DMS 273 treated with DMSO at 0.1 percent for 48 hours (cell line): ENCODE data around the gene RAVER1.

Source experiments
- DNase-seq: peaks from one replicate; lab custom pipeline; 2025; lab: John Stamatoyannopoulos, UW

Gene RAVER1

DNA sequence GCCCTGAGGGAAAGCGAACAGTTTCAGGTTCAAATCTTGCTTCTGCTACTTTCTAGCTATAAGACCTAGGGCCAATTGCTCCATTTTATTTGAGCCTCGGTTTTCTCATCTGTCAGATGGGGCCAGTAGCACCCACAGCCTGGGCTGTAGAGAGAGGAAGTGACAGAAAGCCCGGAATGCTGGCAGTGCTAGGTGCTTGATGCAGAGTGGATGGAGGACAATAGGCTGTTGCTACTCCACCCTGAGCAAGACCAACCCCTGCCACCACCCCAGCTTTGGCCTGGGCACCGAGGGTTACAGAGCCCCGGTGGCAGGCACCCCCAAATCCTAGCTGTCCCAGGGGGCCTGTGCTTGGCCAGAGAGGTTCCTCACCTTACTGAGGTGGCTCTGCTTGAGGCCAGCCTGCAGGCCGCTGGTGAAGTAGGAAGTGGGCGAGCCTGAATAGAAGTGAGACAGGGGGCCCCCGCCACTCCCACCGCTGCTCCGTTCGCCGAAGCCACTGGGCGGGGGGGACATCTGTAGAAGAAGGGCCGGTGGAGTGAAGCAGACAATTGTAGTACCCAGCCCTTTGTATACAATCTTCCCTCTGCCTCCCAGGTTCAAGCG, 15.4 kb downstream of the RAVER1 start:
- no peak for DNase-seq

- no peak for DNase-seq
These were observed 16.1 kb downstream of the RAVER1 start for GRCh38 chr19:10317045-10317856.

- peak; percentile 56 for DNase-seq
These were observed 16.9 kb downstream of the RAVER1 start for GRCh38 chr19:10316229-10317044.

GRCh38 chr19:10315335-10316214, 17.8 kb downstream of the RAVER1 start, which contains the start of gene FDX2:
FDX2 (minus strand) TSS chr19:10316015; CDS start chr19:10315996, 19 bp downstream.
- DNase-seq = peak; percentile 67

DNA sequence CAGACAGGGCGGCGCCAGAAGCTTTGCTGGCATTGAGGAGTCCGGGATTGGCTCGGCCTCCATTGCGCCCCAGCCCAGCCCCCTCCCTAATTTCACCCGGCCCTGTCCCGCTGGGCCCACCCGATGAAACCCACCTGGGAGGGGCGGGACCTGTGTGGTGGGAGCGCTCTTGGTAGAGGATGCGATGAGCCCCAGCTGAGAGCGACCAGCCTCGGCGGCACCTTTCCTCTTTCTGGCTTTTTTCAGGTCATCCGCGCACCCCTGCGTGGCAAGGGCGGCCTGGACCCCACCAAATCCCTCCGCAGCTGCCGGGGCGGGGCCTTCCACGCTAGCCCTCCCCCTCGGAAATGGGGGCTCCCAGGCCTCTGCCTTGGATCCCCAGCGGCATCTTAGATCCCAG, 23.9 kb downstream of the RAVER1 start, which contains the start of gene ZGLP1:
TSS of gene ZGLP1 (minus strand) at position 393 of the 400 bp plus-strand sequence.
- DNase-seq = no peak

DNA sequence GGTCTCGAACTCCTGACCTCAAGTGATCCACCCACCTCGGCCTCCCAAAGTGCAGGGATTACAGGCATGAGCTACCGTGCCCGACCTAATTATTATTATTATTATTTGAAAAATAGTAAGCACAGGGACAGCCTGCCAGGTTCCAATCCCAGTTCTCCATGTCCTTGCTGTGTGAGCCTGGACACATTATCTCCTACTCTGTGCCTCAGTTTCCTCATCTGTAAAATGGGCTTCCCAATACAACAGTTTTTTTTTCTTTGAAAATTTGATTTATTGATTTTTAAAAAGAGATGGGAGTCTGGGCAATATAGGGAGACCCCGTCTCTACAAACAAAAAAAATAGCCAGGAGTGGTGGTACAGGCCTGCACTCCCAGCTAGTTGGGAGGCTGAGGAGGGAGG, 27.0 kb downstream of the RAVER1 start:
- no peak for DNase-seq

DNA sequence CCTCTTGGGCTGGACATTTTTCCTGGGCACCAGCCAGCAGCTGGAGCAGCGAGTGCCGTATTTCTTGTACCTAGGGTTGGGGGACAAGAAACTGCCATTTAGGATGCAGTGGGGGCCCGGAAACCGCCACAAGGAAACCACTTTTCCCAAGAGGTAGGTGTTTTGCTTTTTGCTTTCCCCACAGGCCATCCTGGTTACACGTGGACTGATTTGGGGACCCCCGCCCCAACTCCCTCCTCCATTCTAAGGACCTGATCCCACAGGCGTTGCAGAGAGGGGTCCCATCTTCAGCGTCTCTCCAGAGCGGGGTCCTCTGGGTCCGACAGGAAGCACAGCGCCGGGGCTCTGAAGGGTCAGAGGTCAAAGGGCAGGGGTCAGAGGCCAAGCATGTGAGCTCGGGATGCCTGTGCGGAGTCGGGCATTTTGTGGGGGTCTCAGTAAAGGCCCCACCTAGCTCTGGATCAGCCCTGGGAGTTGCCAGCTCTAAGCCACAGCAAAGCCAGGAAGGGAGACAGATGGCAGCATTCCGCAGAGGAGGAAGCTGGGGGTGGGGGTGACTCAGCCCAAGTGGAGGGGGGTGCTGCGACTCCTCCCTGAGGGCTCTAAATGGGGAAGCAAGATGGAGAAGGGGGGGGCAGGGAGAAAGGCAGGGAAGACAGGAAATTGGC, 28.1 kb downstream of the RAVER1 start:
- DNase-seq = peak; percentile 47

- peak; percentile 38 for DNase-seq
These were observed 33.5 kb downstream of the RAVER1 start for GRCh38 chr19:10299545-10300458.

DNA sequence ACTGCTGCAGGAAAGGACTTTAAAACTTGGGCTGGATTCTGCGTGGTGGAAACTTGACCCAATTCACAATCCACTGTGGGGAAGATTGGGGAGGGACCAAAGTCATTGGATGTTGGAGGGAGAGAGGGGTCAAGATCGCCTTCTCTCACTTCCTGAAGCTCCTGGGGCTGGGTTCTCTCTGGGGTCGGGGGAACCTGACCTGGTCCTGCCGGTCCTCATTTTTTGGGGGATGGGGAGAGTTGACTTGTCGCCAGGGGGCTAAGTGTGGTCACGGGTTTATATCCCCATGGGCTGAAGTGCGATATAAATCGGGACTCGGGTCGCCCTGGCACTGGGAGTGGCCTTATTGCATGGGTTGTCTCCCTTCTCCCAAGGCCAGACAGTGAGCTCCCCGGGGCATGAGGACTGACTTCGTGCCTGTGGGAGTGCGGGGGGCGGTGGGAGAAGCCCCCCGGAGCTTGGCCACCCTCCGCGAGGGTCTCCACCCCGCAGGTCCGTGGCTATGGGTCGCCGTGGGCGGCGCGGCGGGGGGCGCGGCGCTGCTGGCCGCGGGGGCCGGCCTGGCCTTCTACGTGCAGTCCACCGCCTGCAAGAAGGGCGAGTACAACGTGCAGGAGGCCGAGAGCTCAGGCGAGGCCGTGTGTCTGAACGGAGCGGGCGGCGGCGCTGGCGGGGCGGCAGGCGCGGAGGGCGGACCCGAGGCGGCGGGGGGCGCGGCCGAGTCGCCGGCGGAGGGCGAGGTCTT, 37.3 kb downstream of the RAVER1 start:
- no peak for DNase-seq

GRCh38 chr19:10295305-10295846, 38.0 kb downstream of the RAVER1 start:
- DNase-seq = no peak

DNA sequence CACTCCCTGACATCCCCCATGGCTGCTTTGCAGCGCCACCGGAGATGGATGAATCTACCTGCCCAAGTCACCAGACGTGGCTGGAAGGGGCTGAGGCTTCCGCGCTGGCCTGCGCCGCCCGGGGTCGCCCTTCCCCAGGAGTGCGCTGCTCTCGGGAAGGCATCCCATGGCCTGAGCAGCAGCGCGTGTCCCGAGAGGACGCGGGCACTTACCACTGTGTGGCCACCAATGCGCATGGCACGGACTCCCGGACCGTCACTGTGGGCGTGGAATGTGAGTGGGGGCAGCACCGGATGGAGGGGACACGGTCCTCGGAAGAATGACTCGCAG, 39.0 kb downstream of the RAVER1 start:
- DNase-seq = no peak

GRCh38 chr19:10293637-10294367, 39.5 kb downstream of the RAVER1 start:
- DNase-seq = no peak

- no peak for DNase-seq
These were observed 40.3 kb downstream of the RAVER1 start for GRCh38 chr19:10292789-10293636.

GRCh38 chr19:10292206-10292788, 41.0 kb downstream of the RAVER1 start:
- no peak for DNase-seq

DNA sequence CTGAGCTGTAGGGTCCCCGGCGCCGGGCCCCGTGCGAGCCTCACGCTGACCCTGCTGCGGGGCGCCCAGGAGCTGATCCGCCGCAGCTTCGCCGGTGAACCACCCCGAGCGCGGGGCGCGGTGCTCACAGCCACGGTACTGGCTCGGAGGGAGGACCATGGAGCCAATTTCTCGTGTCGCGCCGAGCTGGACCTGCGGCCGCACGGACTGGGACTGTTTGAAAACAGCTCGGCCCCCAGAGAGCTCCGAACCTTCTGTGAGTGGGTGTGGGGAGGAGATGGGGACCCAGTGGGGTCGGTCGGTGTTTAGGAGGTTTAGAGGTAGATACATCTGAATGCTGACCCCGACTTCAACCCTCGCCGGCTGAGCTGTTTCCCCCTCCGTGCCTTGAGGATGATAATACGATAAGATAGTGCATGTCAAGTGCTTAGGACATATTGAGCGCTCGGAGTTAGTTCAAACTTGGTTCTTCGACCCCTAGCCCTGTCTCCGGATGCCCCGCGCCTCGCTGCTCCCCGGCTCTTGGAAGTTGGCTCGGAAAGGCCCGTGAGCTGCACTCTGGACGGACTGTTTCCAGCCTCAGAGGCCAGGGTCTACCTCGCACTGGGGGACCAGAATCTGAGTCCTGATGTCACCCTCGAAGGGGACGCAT, 41.6 kb downstream of the RAVER1 start:
- no peak for DNase-seq

DNA sequence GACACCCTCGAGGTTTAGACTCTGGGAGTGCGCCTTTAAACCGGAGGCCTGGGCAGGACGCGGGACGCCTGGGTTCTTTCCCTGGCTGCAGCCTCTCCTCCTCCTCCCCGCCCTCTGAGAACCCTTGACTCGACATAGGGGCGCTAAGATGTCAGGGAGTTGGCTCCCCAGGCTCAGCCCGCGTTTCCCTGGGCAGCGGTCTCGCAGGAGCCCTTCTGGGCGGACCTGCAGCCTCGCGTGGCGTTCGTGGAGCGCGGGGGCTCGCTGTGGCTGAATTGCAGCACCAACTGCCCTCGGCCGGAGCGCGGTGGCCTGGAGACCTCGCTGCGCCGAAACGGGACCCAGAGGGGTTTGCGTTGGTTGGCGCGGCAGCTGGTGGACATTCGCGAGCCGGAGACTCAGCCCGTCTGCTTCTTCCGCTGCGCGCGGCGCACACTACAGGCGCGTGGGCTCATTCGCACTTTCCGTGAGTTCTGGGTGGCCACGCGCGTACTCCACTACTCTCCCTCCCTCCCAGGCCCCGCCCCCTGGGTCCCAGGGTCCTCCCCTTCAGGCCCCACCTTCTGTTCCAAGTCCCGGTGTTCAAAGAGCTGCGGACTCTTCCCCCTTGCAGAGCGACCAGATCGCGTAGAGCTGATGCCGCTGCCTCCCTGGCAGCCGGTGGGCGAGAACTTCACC, 42.3 kb downstream of the RAVER1 start:
- DNase-seq = peak; percentile 29
